HepG2 (cell line): ENCODE measurements around the gene MARK4.

Experiments used
- CREB1 ChIP-seq, 2 experiments: fragments of 450-650 bp in 1 of 2; IDR thresholded peaks; 2 replicates each; pipeline ENCODE4 v1.6.1; 2016 to 2017; ENCODE audit warnings: control low read depth in 1 of 2, mild to moderate bottlenecking in 1 of 2, missing compliant biosample characterization in 1 of 2, missing genetic modification characterization in 1 of 2
- FOXJ3 ChIP-seq: sonication (generic); formaldehyde crosslinking; IDR thresholded peaks from 2 replicates; pipeline ENCODE4 v1.4.0; 2020; ENCODE audit warnings: missing genetic modification reagents, mild to moderate bottlenecking, borderline replicate concordance
- JUN ChIP-seq: sonication (generic); formaldehyde crosslinking; IDR thresholded peaks from 2 replicates; pipeline ENCODE4 v1.4.0; 2020; ENCODE audit warnings: mild to moderate bottlenecking, missing genetic modification reagents
- POLR2A ChIP-seq, 2 experiments: IDR thresholded peaks; 2 replicates each; pipeline ENCODE4 v1.6.1; 2011; ENCODE audit warnings: low read depth in 2 of 2, low read length in 2 of 2, mild to moderate bottlenecking in 1 of 2, moderate library complexity in 1 of 2; ENCODE audit not compliant: insufficient read depth in 1 of 2
- PTBP1 ChIP-seq: fragments of 200-400 bp; formaldehyde crosslinking; IDR thresholded peaks from 2 replicates; pipeline ENCODE4 v1.6.1; 2018; ENCODE audit warnings: low read length, low read depth; ENCODE audit not compliant: poor library complexity, severe bottlenecking
- SALL2 ChIP-seq: sonication (generic); formaldehyde crosslinking; IDR thresholded peaks from 2 replicates; pipeline ENCODE4 v1.8.1; 2023; ENCODE audit warnings: mild to moderate bottlenecking, missing genetic modification reagents, inconsistent platforms
- YY1 ChIP-seq: IDR thresholded peaks from 2 replicates; pipeline ENCODE4 v1.6.1; 2011; ENCODE audit warnings: low read length, low read depth, moderate library complexity, mild to moderate bottlenecking; ENCODE audit not compliant: insufficient read depth, insufficient replicate concordance
- ZNF207 ChIP-seq: fragments of 450-650 bp; IDR thresholded peaks from 2 replicates; pipeline ENCODE4 v1.6.1; 2016; ENCODE audit warnings: antibody characterized with exemption, borderline replicate concordance
- ZNF501 ChIP-seq: sonication (generic); formaldehyde crosslinking; IDR thresholded peaks from 2 replicates; pipeline ENCODE4 v1.5.1; 2020; ENCODE audit warnings: mild to moderate bottlenecking, moderate library complexity, missing genetic modification reagents
- TF ChIP-seq, protein P1 (sequence below), 2 experiments: fragments of 450-650 bp in 1 of 2; sonication (generic) in 1 of 2; formaldehyde crosslinking in 1 of 2; IDR thresholded peaks; 2 replicates each; pipeline versions ENCODE4 v1.6.1 to v1.8.0; 2016 to 2022; ENCODE audit warnings: antibody characterized with exemption in 1 of 2, mild to moderate bottlenecking in 1 of 2, missing genetic modification reagents in 1 of 2
- TF ChIP-seq, protein P2 (sequence below): sonication (generic); formaldehyde crosslinking; IDR thresholded peaks from 2 replicates; pipeline ENCODE4 v1.8.0; 2022; ENCODE audit warnings: mild to moderate bottlenecking, missing genetic modification reagents, borderline replicate concordance

DNA sequence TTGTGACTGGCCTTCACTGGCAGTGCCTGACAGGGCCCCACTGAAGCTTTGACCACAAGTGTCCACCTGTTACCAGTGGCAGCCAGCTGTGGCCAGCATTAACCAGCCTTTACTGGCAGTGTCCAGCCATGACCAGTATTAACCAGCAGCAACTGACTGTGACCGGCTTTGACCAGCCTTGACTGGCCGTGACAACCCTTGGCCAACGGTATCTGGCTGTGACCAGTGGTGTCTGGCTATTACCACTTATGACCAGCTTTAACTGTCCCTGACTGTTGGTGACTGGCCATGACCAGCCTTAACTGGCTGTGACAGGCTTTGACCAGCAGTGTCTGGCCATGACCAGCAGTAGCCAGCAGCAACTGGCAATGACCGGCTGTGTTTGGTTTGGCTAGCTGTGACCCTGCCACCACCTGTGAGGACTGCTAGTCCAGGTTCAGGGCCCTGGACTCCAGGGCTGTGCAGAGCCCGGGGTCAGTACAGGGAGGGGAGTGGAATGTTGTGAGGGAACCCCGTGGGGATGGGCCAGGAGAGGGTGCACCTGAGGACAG, 39.4 kb downstream of the MARK4 start:
- TF ChIP-seq YY1 (no peak), FOXJ3 (no peak), SALL2 (CRISPR knock-in tag) (no peak), CREB1 (IDR thresholded peaks at IDR 0.05) (no peak), CREB1 (CRISPR knock-in tag; IDR thresholded peaks at IDR 0.05) (no peak), JUN (CRISPR knock-in tag) (no peak), POLR2A (IDR thresholded peaks at IDR 0.05; ENCODE audit: insufficient read depth in 1 of 2, low read depth in 2 of 2, low read length in 2 of 2) (no peak), PTBP1 (no peak), ZNF207 (no peak), ZNF501 (CRISPR knock-in tag) (no peak)
- TF ChIP-seq, protein P1, sequence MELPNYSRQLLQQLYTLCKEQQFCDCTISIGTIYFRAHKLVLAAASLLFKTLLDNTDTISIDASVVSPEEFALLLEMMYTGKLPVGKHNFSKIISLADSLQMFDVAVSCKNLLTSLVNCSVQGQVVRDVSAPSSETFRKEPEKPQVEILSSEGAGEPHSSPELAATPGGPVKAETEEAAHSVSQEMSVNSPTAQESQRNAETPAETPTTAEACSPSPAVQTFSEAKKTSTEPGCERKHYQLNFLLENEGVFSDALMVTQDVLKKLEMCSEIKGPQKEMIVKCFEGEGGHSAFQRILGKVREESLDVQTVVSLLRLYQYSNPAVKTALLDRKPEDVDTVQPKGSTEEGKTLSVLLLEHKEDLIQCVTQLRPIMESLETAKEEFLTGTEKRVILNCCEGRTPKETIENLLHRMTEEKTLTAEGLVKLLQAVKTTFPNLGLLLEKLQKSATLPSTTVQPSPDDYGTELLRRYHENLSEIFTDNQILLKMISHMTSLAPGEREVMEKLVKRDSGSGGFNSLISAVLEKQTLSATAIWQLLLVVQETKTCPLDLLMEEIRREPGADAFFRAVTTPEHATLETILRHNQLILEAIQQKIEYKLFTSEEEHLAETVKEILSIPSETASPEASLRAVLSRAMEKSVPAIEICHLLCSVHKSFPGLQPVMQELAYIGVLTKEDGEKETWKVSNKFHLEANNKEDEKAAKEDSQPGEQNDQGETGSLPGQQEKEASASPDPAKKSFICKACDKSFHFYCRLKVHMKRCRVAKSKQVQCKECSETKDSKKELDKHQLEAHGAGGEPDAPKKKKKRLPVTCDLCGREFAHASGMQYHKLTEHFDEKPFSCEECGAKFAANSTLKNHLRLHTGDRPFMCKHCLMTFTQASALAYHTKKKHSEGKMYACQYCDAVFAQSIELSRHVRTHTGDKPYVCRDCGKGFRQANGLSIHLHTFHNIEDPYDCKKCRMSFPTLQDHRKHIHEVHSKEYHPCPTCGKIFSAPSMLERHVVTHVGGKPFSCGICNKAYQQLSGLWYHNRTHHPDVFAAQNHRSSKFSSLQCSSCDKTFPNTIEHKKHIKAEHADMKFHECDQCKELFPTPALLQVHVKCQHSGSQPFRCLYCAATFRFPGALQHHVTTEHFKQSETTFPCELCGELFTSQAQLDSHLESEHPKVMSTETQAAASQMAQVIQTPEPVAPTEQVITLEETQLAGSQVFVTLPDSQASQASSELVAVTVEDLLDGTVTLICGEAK (IDR thresholded peaks at IDR 0.05): no peak
- TF ChIP-seq, protein P1 (CRISPR knock-in tag; IDR thresholded peaks at IDR 0.05): no peak
- TF ChIP-seq, protein P2, sequence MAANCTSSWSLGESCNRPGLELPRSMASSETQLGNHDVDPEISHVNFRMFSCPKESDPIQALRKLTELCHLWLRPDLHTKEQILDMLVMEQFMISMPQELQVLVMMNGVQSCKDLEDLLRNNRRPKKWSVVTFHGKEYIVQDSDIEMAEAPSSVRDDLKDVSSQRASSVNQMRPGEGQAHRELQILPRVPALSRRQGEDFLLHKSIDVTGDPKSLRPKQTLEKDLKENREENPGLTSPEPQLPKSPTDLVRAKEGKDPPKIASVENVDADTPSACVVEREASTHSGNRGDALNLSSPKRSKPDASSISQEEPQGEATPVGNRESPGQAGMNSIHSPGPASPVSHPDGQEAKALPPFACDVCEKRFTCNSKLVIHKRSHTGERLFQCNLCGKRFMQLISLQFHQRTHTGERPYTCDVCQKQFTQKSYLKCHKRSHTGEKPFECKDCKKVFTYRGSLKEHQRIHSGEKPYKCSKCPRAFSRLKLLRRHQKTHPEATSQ (CRISPR knock-in tag): no peak
